OCI-LY1 (cell line): Measurements from ENCODE around the gene CPT1B.
"Not testable (repeated sequence)": the region's sequence is repeated elsewhere in the genome, so short reads cannot be mapped to it uniquely, and the experiment has no call there.

Source experiments
- H2AFZ ChIP-seq: fragments of 200-600 bp; sonication (generic), shearing (Covaris generic); 2 replicates; pipeline ENCODE4 v1.6.0; 2014; ENCODE audit warnings: antibody characterized with exemption, mild to moderate bottlenecking, low read length
- H3F3A ChIP-seq: fragments of 200-600 bp; sonication (generic), shearing (Covaris generic); 2 replicates; pipeline ENCODE4 v1.6.0; 2014; ENCODE audit warnings: mild to moderate bottlenecking, antibody characterized with exemption, low read length, moderate library complexity; ENCODE audit not compliant: insufficient read depth
- H3K27ac ChIP-seq: fragments of 200-600 bp; sonication (generic); 2 replicates; pipeline ENCODE4 v1.5.1; 2014; ENCODE audit warnings: low read length, mixed run types, mild to moderate bottlenecking, low read depth; ENCODE audit not compliant: poor library complexity, severe bottlenecking
- H3K27me3 ChIP-seq: fragments of 200-600 bp; sonication (generic); 2 replicates; pipeline ENCODE4 v1.6.0; 2014; ENCODE audit warnings: antibody characterized with exemption, mild to moderate bottlenecking, low read length, moderate library complexity; ENCODE audit not compliant: insufficient read depth
- H3K36me3 ChIP-seq: fragments of 200-600 bp; sonication (generic); 2 replicates; pipeline ENCODE4 v1.6.1; 2014; ENCODE audit warnings: mild to moderate bottlenecking, antibody characterized with exemption, low read length, moderate library complexity, mixed read lengths; ENCODE audit not compliant: insufficient read depth
- H3K4me1 ChIP-seq: fragments of 200-600 bp; sonication (generic); 2 replicates; pipeline ENCODE4 v1.5.1; 2014; ENCODE audit warnings: mild to moderate bottlenecking, low read length, moderate library complexity; ENCODE audit not compliant: insufficient read depth, severe bottlenecking
- H3K4me2 ChIP-seq: fragments of 200-600 bp; sonication (generic), shearing (Covaris generic); 2 replicates; pipeline ENCODE4 v1.6.1; 2014; ENCODE audit warnings: low read length
- H3K4me3 ChIP-seq: fragments of 200-600 bp; sonication (generic); 2 replicates; pipeline ENCODE4 v1.5.1; 2014; ENCODE audit warnings: low read length, low read depth, mild to moderate bottlenecking, mixed read lengths; ENCODE audit not compliant: poor library complexity, severe bottlenecking
- H3K79me2 ChIP-seq: fragments of 200-600 bp; shearing (Covaris generic); 2 replicates; pipeline ENCODE4 v1.6.1; 2016; ENCODE audit warnings: mixed run types, low read length, mixed read lengths; ENCODE audit not compliant: insufficient read depth
- H3K9ac ChIP-seq: fragments of 200-600 bp; sonication (generic), shearing (Covaris generic); 2 replicates; pipeline ENCODE4 v1.6.1; 2014; ENCODE audit warnings: mild to moderate bottlenecking, low read length, mixed read lengths
- H3K9me2 ChIP-seq: fragments of 200-600 bp; sonication (generic), shearing (Covaris generic); 2 replicates; pipeline ENCODE4 v1.6.1; 2014; ENCODE audit warnings: low read depth, mild to moderate bottlenecking, low read length, mixed read lengths
- H3K9me3 ChIP-seq: fragments of 200-600 bp; shearing (Covaris generic); 2 replicates; pipeline ENCODE4 v1.6.1; 2014; ENCODE audit warnings: low read length, mixed read lengths
- H4K20me1 ChIP-seq: fragments of 200-600 bp; sonication (generic), shearing (Covaris generic); 2 replicates; pipeline ENCODE4 v1.6.0; 2016; ENCODE audit warnings: mild to moderate bottlenecking, low read length; ENCODE audit not compliant: insufficient read depth
- CTCF ChIP-seq: fragments of 200-600 bp; sonication (generic), shearing (Covaris generic); IDR thresholded peaks from 2 replicates; pipeline ENCODE4 v1.5.1; 2017; ENCODE audit warnings: mild to moderate bottlenecking, antibody characterized with exemption, low read length, moderate library complexity, mixed read lengths
- EZH2 ChIP-seq: fragments of 200-600 bp; sonication (generic), shearing (Covaris generic); IDR thresholded peaks from 2 replicates; pipeline ENCODE4 v1.8.0; 2017; ENCODE audit warnings: borderline replicate concordance, mixed run types, mild to moderate bottlenecking, antibody characterized with exemption, low read length, moderate library complexity, mixed read lengths

Gene CPT1B

GRCh38 chr22:50620593-50621355 is 42.5 kb upstream of the CPT1B start:
- TF ChIP-seq CTCF (peak; percentile 57), EZH2 (no peak)
- no peaks in the 10 kb centered on the region for H3K9me3 ChIP-seq
- H3K79me2 ChIP-seq = no peaks in the 10 kb centered on the region
- H2AFZ ChIP-seq = no peak overlapping the region
- no peaks in the 10 kb centered on the region for H4K20me1 ChIP-seq
- H3F3A ChIP-seq = peaks cover 9% of the 10 kb centered on the region; the same call in 1 of the 2 replicates
- no peaks in the 10 kb centered on the region for H3K27me3 ChIP-seq
- peak overlapping the region; percentile 92 for H3K27ac ChIP-seq
- peak overlapping the region; percentile 58 for H3K4me3 ChIP-seq
- peaks cover 38% of the 10 kb centered on the region for H3K4me1 ChIP-seq
- H3K36me3 ChIP-seq = no peaks in the 10 kb centered on the region
- H3K9ac ChIP-seq = peak overlapping the region; percentile 66; the same call in 1 of the 2 replicates
- peak overlapping the region; percentile 81 for H3K4me2 ChIP-seq
- H3K9me2 ChIP-seq = no peaks in the 10 kb centered on the region

- not testable (repeated sequence) for H3K79me2 ChIP-seq, H4K20me1 ChIP-seq, H3K9ac ChIP-seq, H3K4me2 ChIP-seq, H3K4me3 ChIP-seq, H3K4me1 ChIP-seq, H3K27me3 ChIP-seq, H3K9me3 ChIP-seq, H3K9me2 ChIP-seq, H3F3A ChIP-seq, H2AFZ ChIP-seq, H3K27ac ChIP-seq, H3K36me3 ChIP-seq
Measured at GRCh38 chr22:50614296-50614695, 36.1 kb upstream of the CPT1B start.

- H3K4me2 ChIP-seq = no peak overlapping the region
- H3K27ac ChIP-seq = no peak overlapping the region
- H4K20me1 ChIP-seq = no peaks in the 10 kb centered on the region
- H3K36me3 ChIP-seq = no peaks in the 10 kb centered on the region
- H3K27me3 ChIP-seq = no peaks in the 10 kb centered on the region
- no peaks in the 10 kb centered on the region for H3K9me2 ChIP-seq
- no peaks in the 10 kb centered on the region for H3K79me2 ChIP-seq
- no peak for TF ChIP-seq EZH2
- TF ChIP-seq CTCF = no peak
- H3K4me3 ChIP-seq = no peak overlapping the region
- H3F3A ChIP-seq = no peaks in the 10 kb centered on the region
- no peaks in the 10 kb centered on the region for H3K9me3 ChIP-seq
- H3K4me1 ChIP-seq = no peaks in the 10 kb centered on the region
- no peak overlapping the region for H2AFZ ChIP-seq
- H3K9ac ChIP-seq = no peak overlapping the region
Measured at GRCh38 chr22:50613291-50613981, 35.2 kb upstream of the CPT1B start.
